H9 (cell line): ENCODE data around the gene SAG. TPM values are rescaled to one million over a fixed set of nuclear protein-coding genes. Genes with fewer than 3 reads are reported as not detected.

Source experiments
- DNase-seq: peaks from one replicate; pipeline ENCODE4 v3.0.0-alpha.2; 2017
- H2AFZ ChIP-seq: one replicate; pipeline ENCODE4 v1.6.1; 2013; ENCODE audit warnings: mild to moderate bottlenecking, low read length, control low read depth, moderate library complexity
- H2AK5ac ChIP-seq: 2 replicates; pipeline ENCODE4 v1.6.1; 2013; ENCODE audit warnings: low read length, control low read depth, mixed read lengths; ENCODE audit not compliant: insufficient read length
- H2BK120ac ChIP-seq: one replicate; pipeline ENCODE4 v1.6.1; 2013; ENCODE audit warnings: low read depth, mild to moderate bottlenecking, low read length, control low read depth, inconsistent platforms; ENCODE audit not compliant: poor library complexity, severe bottlenecking
- H2BK12ac ChIP-seq: 2 replicates; pipeline ENCODE4 v1.6.1; 2013; ENCODE audit warnings: low read length, control low read depth, mixed read lengths, low read depth; ENCODE audit not compliant: insufficient read length
- H2BK15ac ChIP-seq: 2 replicates; pipeline ENCODE4 v1.6.1; 2013; ENCODE audit warnings: low read depth, low read length, control low read depth
- H2BK20ac ChIP-seq: one replicate; pipeline ENCODE4 v1.6.1; 2013; ENCODE audit warnings: low read depth, mild to moderate bottlenecking, low read length, control low read depth, inconsistent platforms; ENCODE audit not compliant: poor library complexity, severe bottlenecking
- H2BK5ac ChIP-seq: 2 replicates; pipeline ENCODE4 v1.6.1; 2013; ENCODE audit warnings: low read length, control low read depth, mixed read lengths; ENCODE audit not compliant: insufficient read length
- H3K14ac ChIP-seq: 2 replicates; pipeline ENCODE4 v1.6.1; 2013; ENCODE audit warnings: low read length, control low read depth; ENCODE audit not compliant: insufficient read depth
- H3K18ac ChIP-seq: 2 replicates; pipeline ENCODE4 v1.6.1; 2013; ENCODE audit warnings: low read depth, mild to moderate bottlenecking, mixed read lengths, low read length, control low read depth; ENCODE audit not compliant: insufficient read length
- H3K23ac ChIP-seq: 2 replicates; pipeline ENCODE4 v1.6.1; 2013; ENCODE audit warnings: low read length, control low read depth, mixed read lengths, low read depth; ENCODE audit not compliant: insufficient read length
- H3K23me2 ChIP-seq: 2 replicates; pipeline ENCODE4 v1.6.1; 2013; ENCODE audit warnings: low read depth, mild to moderate bottlenecking, mixed read lengths, low read length, control low read depth; ENCODE audit not compliant: insufficient read length, poor library complexity, severe bottlenecking
- H3K27ac ChIP-seq: 2 replicates; pipeline ENCODE4 v1.5.1; 2013; ENCODE audit warnings: low read length, control low read depth, mixed read lengths, low read depth; ENCODE audit not compliant: insufficient read length
- H3K27me3 ChIP-seq: 2 replicates; pipeline ENCODE4 v1.6.1; 2013; ENCODE audit warnings: low read length, control low read depth, inconsistent platforms; ENCODE audit not compliant: insufficient read depth
- H3K4ac ChIP-seq: 2 replicates; pipeline ENCODE4 v1.6.1; 2013; ENCODE audit warnings: low read depth, mild to moderate bottlenecking, control low read depth, inconsistent platforms, low read length, moderate library complexity
- H3K4me1 ChIP-seq: 2 replicates; pipeline ENCODE4 v1.6.1; 2013; ENCODE audit warnings: low read length, control low read depth, inconsistent platforms; ENCODE audit not compliant: insufficient read depth
- H3K4me2 ChIP-seq: 2 replicates; pipeline ENCODE4 v1.6.1; 2013; ENCODE audit warnings: low read length, control low read depth, mixed read lengths; ENCODE audit not compliant: insufficient read length, insufficient read depth
- H3K56ac ChIP-seq: 2 replicates; pipeline ENCODE4 v1.6.1; 2013; ENCODE audit warnings: low read depth, mild to moderate bottlenecking, mixed read lengths, low read length, control low read depth; ENCODE audit not compliant: insufficient read length
- H3K79me1 ChIP-seq: 2 replicates; pipeline ENCODE4 v1.6.1; 2013; ENCODE audit warnings: low read depth, mild to moderate bottlenecking, moderate library complexity, low read length, control low read depth, inconsistent platforms; ENCODE audit not compliant: insufficient read depth, poor library complexity, severe bottlenecking
- H3K79me2 ChIP-seq: 2 replicates; pipeline ENCODE4 v1.6.1; 2013; ENCODE audit warnings: low read length, control low read depth, inconsistent platforms; ENCODE audit not compliant: insufficient read depth
- H3K9ac ChIP-seq: 2 replicates; pipeline ENCODE4 v1.6.1; 2013; ENCODE audit warnings: low read length, control low read depth, mixed read lengths; ENCODE audit not compliant: insufficient read length; ENCODE audit errors: extremely low read depth
- H3K9me3 ChIP-seq: one replicate; pipeline ENCODE4 v1.6.1; 2013; ENCODE audit warnings: low read depth, low read length, inconsistent platforms; ENCODE audit not compliant: control insufficient read depth
- H3T11ph ChIP-seq: one replicate; pipeline ENCODE4 v1.6.1; 2013; ENCODE audit warnings: mild to moderate bottlenecking, low read length, control low read depth, inconsistent platforms
- H4K20me1 ChIP-seq: one replicate; pipeline ENCODE4 v1.6.1; 2013; ENCODE audit not compliant: control insufficient read depth, insufficient read length, insufficient read depth
- H4K5ac ChIP-seq: 2 replicates; pipeline ENCODE4 v1.6.1; 2013; ENCODE audit warnings: low read depth, mild to moderate bottlenecking, mixed read lengths, low read length, control low read depth; ENCODE audit not compliant: insufficient read length
- H4K8ac ChIP-seq: replicated peaks from 2 replicates; pipeline ENCODE4 v1.6.1; 2013; ENCODE audit warnings: low read length, control low read depth, mixed read lengths, low read depth; ENCODE audit not compliant: insufficient read length
- H4K91ac ChIP-seq: 2 replicates; pipeline ENCODE4 v1.6.1; 2013; ENCODE audit warnings: low read depth, mild to moderate bottlenecking, moderate library complexity, mixed read lengths, low read length, control low read depth; ENCODE audit not compliant: insufficient read length
- H3K27ac Mint-ChIP-seq, 3 experiments: 2 replicates in 2 of 3; 3 replicates in 1 of 3; pipeline ENCODE4 v1.8.0; 2020 to 2021; ENCODE audit warnings: mixed read lengths in 3 of 3, mild to moderate bottlenecking in 1 of 3, moderate library complexity in 1 of 3
- H3K27me3 Mint-ChIP-seq: 2 replicates; pipeline ENCODE4 v1.8.0; 2021; ENCODE audit warnings: low read depth, mild to moderate bottlenecking, moderate library complexity, mixed read lengths
- H3K36me3 Mint-ChIP-seq, 3 experiments: 2 replicates in 2 of 3; 3 replicates in 1 of 3; pipeline ENCODE4 v1.8.0; 2020 to 2021; ENCODE audit warnings: low read depth in 3 of 3, mixed read lengths in 3 of 3; ENCODE audit not compliant: insufficient read depth in 1 of 3
- H3K4me1 Mint-ChIP-seq, 2 experiments: 2 replicates each; pipeline ENCODE4 v1.8.0; 2020; ENCODE audit warnings: mixed read lengths in 2 of 2
- H3K4me3 Mint-ChIP-seq, 2 experiments: 2 replicates in 1 of 2; 3 replicates in 1 of 2; pipeline ENCODE4 v1.8.0; 2020 to 2021; ENCODE audit warnings: mild to moderate bottlenecking in 2 of 2, mixed read lengths in 2 of 2, moderate library complexity in 1 of 2
- H3K9me3 Mint-ChIP-seq, 2 experiments: 2 replicates in 1 of 2; 3 replicates in 1 of 2; pipeline ENCODE4 v1.8.0; 2020; ENCODE audit warnings: mild to moderate bottlenecking in 2 of 2, mixed read lengths in 2 of 2, moderate library complexity in 1 of 2
- CTCF ChIP-seq: fragments of 200-600 bp; sonication (generic); conservative IDR thresholded peaks from 3 replicates; pipeline ENCODE4 v1.8.0; 2021; ENCODE audit warnings: antibody characterized with exemption, mild to moderate bottlenecking
- WGBS: extraction: QIAGEN DNeasy Blood & Tissue Kit; methylation state at CpG from one replicate; pipeline ENCODE4 v1.1.7; 2013; ENCODE audit warnings: missing lambda C conversion rate, low lambda C conversion rate, mixed read lengths; ENCODE audit not compliant: insufficient read length; ENCODE audit errors: extremely low coverage; 5-methylcytosine and 5-hydroxymethylcytosine counted together
- total RNA-seq: library from RNA; stranded (reverse); gene quantifications from 2 replicates; pipeline ENCODE4 v1.2.1, GENCODE V29; 2021

The SAG gene
- total RNA-seq, 1 experiment from 2014 or later, result not detected

GRCh38 chr2:233332125-233332524 is 24.5 kb downstream of the SAG start:
- Histone ChIP-seq H3K27ac (no peak overlapping the region), H2BK15ac (no peak overlapping the region), H4K8ac (no peak overlapping the region), H3K9ac (no peak overlapping the region), H3K4me1 (peaks cover 2% of the 10 kb centered on the region; the same call in 1 of the 2 replicates), H2BK5ac (no peak overlapping the region), H2BK120ac (no peak overlapping the region), H3T11ph (no peak overlapping the region), H4K20me1 (peaks cover 2% of the 10 kb centered on the region), H3K79me2 (no peaks in the 10 kb centered on the region), H3K4me2 (no peak overlapping the region), H2BK12ac (no peak overlapping the region), H3K79me1 (no peaks in the 10 kb centered on the region), H3K27me3 (no peaks in the 10 kb centered on the region; the same call in 1 of the 2 replicates), H3K9me3 (no peaks in the 10 kb centered on the region), H2AFZ (no peak overlapping the region), H4K5ac (no peak overlapping the region), H4K91ac (no peak overlapping the region), H3K56ac (no peak overlapping the region), H3K4ac (no peak overlapping the region), H3K14ac (no peak overlapping the region), H2AK5ac (no peak overlapping the region), H3K23me2 (no peaks in the 10 kb centered on the region), H3K23ac (no peak overlapping the region), H2BK20ac (no peak overlapping the region), H3K18ac (no peak overlapping the region)
- Mint-ChIP-seq H3K36me3 (no peaks in the 10 kb centered on the region; a peak in 2 of 7 replicates), H3K4me3 (no peak overlapping the region), H3K27ac (no peak overlapping the region), H3K4me1 (peaks cover 14 to 15% of the 10 kb centered on the region in 2 experiments), H3K9me3 (no peaks in the 10 kb centered on the region; a peak in 1 of 5 replicates), H3K27me3 (peaks cover 100% of the 10 kb centered on the region)
- DNase-seq, result no peak
- no peak for TF ChIP-seq CTCF
- WGBS, result no CpG with 5 or more reads among the region's 4 CpGs
